Body of pancreas (tissue), 4 donors: ENCODE results near the gene SPCS2. TPM values are rescaled to one million over a fixed set of nuclear protein-coding genes. Genes with fewer than 3 reads are reported as not detected.

Source experiments
- ATAC-seq: fragments of 150-250 bp; one replicate; pipeline ENCODE4 v1.9.1; 2016
- DNase-seq, 4 donors: peaks; one replicate each; pipeline ENCODE4 v3.0.0-alpha.2; 2019
- H3K27ac ChIP-seq, 4 donors: fragments of 200-600 bp; sonication (generic); 1 replicate in 3 of 4; 2 replicates in 1 of 4; pipeline versions ENCODE4 v1.5.1 to v1.6.1; 2016 to 2019; ENCODE audit warnings: mild to moderate bottlenecking in 1 of 4, mixed read lengths in 1 of 4, moderate library complexity in 1 of 4
- H3K27me3 ChIP-seq, 2 donors: fragments of 200-600 bp; sonication (generic); one replicate each; pipeline ENCODE4 v1.6.0; 2016; ENCODE audit warnings: mild to moderate bottlenecking in 1 of 2
- H3K36me3 ChIP-seq, 2 donors: fragments of 200-600 bp; sonication (generic); replicated peaks in 1 of 2; 2 replicates each; pipeline ENCODE4 v1.5.1; 2016; ENCODE audit warnings: low read depth in 2 of 2; ENCODE audit not compliant: insufficient read depth in 1 of 2
- H3K4me1 ChIP-seq: fragments of 200-600 bp; sonication (generic); one replicate; pipeline ENCODE4 v1.6.0; 2016
- H3K4me3 ChIP-seq, 2 donors: fragments of 200-600 bp; sonication (generic); 1 replicate in 1 of 2; 2 replicates in 1 of 2; pipeline ENCODE4 v1.5.1; 2016 to 2019
- H3K9me3 ChIP-seq, 3 donors: fragments of 200-600 bp; sonication (generic); 1 replicate in 2 of 3; 2 replicates in 1 of 3; pipeline ENCODE4 v1.5.1; 2016
- CTCF ChIP-seq, 7 experiments: fragments of 450-650 bp in 4 of 7; fragments of 200-600 bp in 3 of 7; sonication (generic) in 3 of 7; IDR thresholded peaks; one replicate each; pipeline ENCODE4 v1.5.1; 2016 to 2019; ENCODE audit warnings: antibody characterized with exemption in 7 of 7
- POLR2A ChIP-seq, 3 donors: fragments of 450-650 bp; IDR thresholded peaks; one replicate each; pipeline ENCODE4 v1.6.1; 2016; ENCODE audit warnings: antibody characterized with exemption in 3 of 3, mild to moderate bottlenecking in 2 of 3
- WGBS, 2 donors: methylation state at CpG; one replicate each; pipeline ENCODE4 v1.1.5; 2017; 5-methylcytosine and 5-hydroxymethylcytosine counted together
- intact Hi-C: fragments of 100-400 bp; cut with DNase I; formaldehyde crosslinking; loops from one replicate; pipeline ENCODE4 v1.15.1; 2023
- total RNA-seq, 2 donors: library from RNA; depleted of rRNA; stranded (reverse); fragments of >200 nt; gene quantifications; one replicate each; pipeline ENCODE4 v1.1.0, GENCODE V29; 2016

The SPCS2 gene
- 10 to 100 TPM; 15.5 to 30.4 TPM for total RNA-seq

GRCh38 chr11:74948898-74949752 lies at the start of gene SPCS2, which contains the start of gene XRRA1:
TSS of gene SPCS2 (plus strand) at chr11:74949266. CDS start at chr11:74949286, 20 bp downstream.
TSS of gene XRRA1 (minus strand) at chr11:74949091. CDS start at chr11:74940878, 8,213 bp downstream.
- peak within 1 kb of the TSS; percentile 88 to 98 for H3K4me3 ChIP-seq
- intact Hi-C loops: no loop called here
- H3K36me3 ChIP-seq: no peaks in the 10 kb centered on the region
- no peaks in the 10 kb centered on the region for H3K27me3 ChIP-seq
- WGBS, 2 donors: 0% methylated on average over 25 to 67 of the region's 67 CpGs
- DNase-seq (peak; percentile 98 to 99 (median 98)), ATAC-seq (peak; percentile 100)
- H3K27ac ChIP-seq: peak within 1 kb of the TSS; percentile 77 to 88 (median 84)
- H3K4me1 ChIP-seq: peaks cover 48% of the 10 kb centered on the region
- no peaks in the 10 kb centered on the region for H3K9me3 ChIP-seq
- TF ChIP-seq CTCF (IDR thresholded peaks at IDR 0.05) (no peak), POLR2A (IDR thresholded peaks at IDR 0.05) (peak; percentile 81 to 91 (median 90))

GRCh38 chr11:74902342-74902741 lies 46.7 kb upstream of the SPCS2 start:
- Histone ChIP-seq H3K4me3 (no peak overlapping the region), H3K9me3 (peaks cover 0 to 4% (median 4%) of the 10 kb centered on the region in 3 donors), H3K27ac (no peak overlapping the region), H3K4me1 (no peaks in the 10 kb centered on the region), H3K36me3 (peaks cover 0 to 3% of the 10 kb centered on the region in 2 donors), H3K27me3 (no peaks in the 10 kb centered on the region)
- DNase-seq (no peak), ATAC-seq (no peak)
- WGBS, 2 donors: 92 to 93% methylated on average over 4 of the region's 4 CpGs
- TF ChIP-seq POLR2A (IDR thresholded peaks at IDR 0.05) (no peak), CTCF (IDR thresholded peaks at IDR 0.05) (no peak)
- intact Hi-C loops: no loop called here

GRCh38 chr11:74905326-74905725 lies 43.7 kb upstream of the SPCS2 start:
- Histone ChIP-seq H3K27ac (no peak overlapping the region), H3K4me1 (no peaks in the 10 kb centered on the region), H3K9me3 (peaks cover 0 to 4% (median 4%) of the 10 kb centered on the region in 3 donors), H3K4me3 (no peak overlapping the region), H3K36me3 (peaks cover 0 to 6% of the 10 kb centered on the region in 2 donors), H3K27me3 (no peaks in the 10 kb centered on the region)
- TF ChIP-seq POLR2A (IDR thresholded peaks at IDR 0.05) (no peak), CTCF (IDR thresholded peaks at IDR 0.05) (no peak)
- WGBS, 2 donors: 72% methylated on average over 3 of the region's 3 CpGs
- intact Hi-C loops: no loop called here
- DNase-seq (no peak), ATAC-seq (no peak)

DNA sequence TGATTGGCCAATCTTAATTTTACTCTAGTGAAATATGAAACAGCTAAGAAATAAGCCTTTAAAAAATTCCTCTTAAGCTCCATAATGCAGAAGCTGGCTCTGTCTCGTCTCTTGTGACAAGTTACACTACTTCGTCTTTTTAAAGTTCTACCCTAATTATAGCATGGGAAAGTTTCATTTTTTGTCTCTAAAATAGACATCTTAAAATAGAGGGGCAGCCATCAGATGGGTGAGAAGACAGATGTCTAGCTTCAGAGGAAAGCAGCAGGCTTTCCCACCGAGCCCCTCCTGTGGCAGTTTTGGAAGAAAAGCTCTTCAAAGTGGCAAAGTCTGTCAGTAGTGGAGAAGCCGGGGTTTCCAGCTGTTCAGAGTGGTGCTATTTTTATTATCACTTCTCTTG lies 39.7 kb upstream of the SPCS2 start:
- H3K4me1 ChIP-seq: no peaks in the 10 kb centered on the region
- no peak for ATAC-seq
- no peak overlapping the region for H3K27ac ChIP-seq
- TF ChIP-seq POLR2A (IDR thresholded peaks at IDR 0.05) (no peak), CTCF (IDR thresholded peaks at IDR 0.05) (no peak)
- H3K36me3 ChIP-seq: peaks cover 0 to 6% of the 10 kb centered on the region in 2 donors
- 71 to 76% methylated on average over 4 of the region's 4 CpGs for WGBS, 2 donors
- intact Hi-C loops: no loop called here
- H3K9me3 ChIP-seq: no peaks in the 10 kb centered on the region
- no peak overlapping the region for H3K4me3 ChIP-seq
- DNase-seq: no peak
- H3K27me3 ChIP-seq: no peaks in the 10 kb centered on the region
